Left lung (tissue), 10 donors: ENCODE results near the gene LAMP1. TPM values are rescaled to one million over a fixed set of nuclear protein-coding genes. Genes with fewer than 3 reads are reported as not detected.

ENCODE experiments used
- ATAC-seq: fragments of 200-7000 bp; cut with Tn5 transposase; one replicate; pipeline ENCODE4 v1.9.1; 2020; ENCODE audit warnings: moderate library complexity
- DNase-seq, 4 donors: peaks; one replicate each; pipeline ENCODE4 v3.0.0-alpha.2; 2013 to 2020
- H3K27ac ChIP-seq, 2 donors: fragments of 200-600 bp; sonication (generic) in 1 of 2; one replicate each; pipeline versions ENCODE4 v1.5.0 to v1.8.0; 2020 to 2021
- H3K27me3 ChIP-seq, 2 donors: fragments of 200-600 bp; sonication (generic) in 1 of 2; one replicate each; pipeline versions ENCODE4 v1.5.0 to v1.8.0; 2020 to 2021
- H3K36me3 ChIP-seq, 2 donors: fragments of 200-600 bp; sonication (generic) in 1 of 2; one replicate each; pipeline versions ENCODE4 v1.5.0 to v1.8.0; 2020 to 2021
- H3K4me1 ChIP-seq, 2 donors: fragments of 200-600 bp; one replicate each; pipeline ENCODE4 v1.8.0; 2021
- H3K4me3 ChIP-seq, 2 donors: fragments of 200-600 bp; sonication (generic) in 1 of 2; one replicate each; pipeline versions ENCODE4 v1.5.0 to v1.8.0; 2020 to 2021; ENCODE audit warnings: mild to moderate bottlenecking in 1 of 2
- H3K9me3 ChIP-seq, 2 donors: fragments of 200-600 bp; sonication (generic) in 1 of 2; one replicate each; pipeline versions ENCODE4 v1.5.0 to v1.8.0; 2020 to 2021
- CTCF ChIP-seq, 2 donors: fragments of 200-600 bp; sonication (generic) in 1 of 2; IDR thresholded peaks; one replicate each; pipeline versions ENCODE4 v1.5.0 to v1.8.0; 2021; ENCODE audit warnings: antibody characterized with exemption in 2 of 2
- intact Hi-C, 2 donors: fragments of 100-400 bp; cut with DNase I; formaldehyde crosslinking; loops; one replicate each; pipeline versions ENCODE4 v1.11.2 to v1.14.2; 2022
- polyA plus RNA-seq, 6 donors: library from polyadenylated mRNA; unstranded; fragments of 120-200 nt; gene quantifications; one replicate each; pipeline ENCODE4 v1.2.1, GENCODE V29; 2013; ENCODE audit not compliant: insufficient read length in 6 of 6
- total RNA-seq, 2 donors: library from RNA; stranded (reverse); fragmentation: NEBNext Ultra II Directional; extraction: Animal tissue kit (Norgen Biotek cat#: 25700); gene quantifications; one replicate each; pipeline ENCODE4 v1.2.1, GENCODE V29; 2021
- donor health status: DM: no; HTN: yes; CAD: no.
- donor health status: DM: no; HTN: no; CAD: no.

The LAMP1 gene
- total and polyA plus RNA-seq, 8 donors = 102 to 374 (median 118) TPM

GRCh38 chr13:113315992-113316391 lies 19.0 kb downstream of the LAMP1 start:
- Histone ChIP-seq H3K4me1 (no peaks in the 10 kb centered on the region), H3K36me3 (peaks cover 0 to 78% of the 10 kb centered on the region in 2 donors), H3K27me3 (no peaks in the 10 kb centered on the region), H3K9me3 (no peaks in the 10 kb centered on the region), H3K27ac (no peak overlapping the region), H3K4me3 (no peak overlapping the region)
- TF ChIP-seq CTCF (IDR thresholded peaks at IDR 0.05) = no peak
- DNase-seq (no peak), ATAC-seq (no peak)
- intact Hi-C loops = no loop called here

- intact Hi-C loops = no loop called here
These were observed 20.0 kb downstream of the LAMP1 start for GRCh38 chr13:113317031-113317430.

GRCh38 chr13:113318956-113319355 lies 21.9 kb downstream of the LAMP1 start:
- H3K9me3 ChIP-seq = no peaks in the 10 kb centered on the region
- ATAC-seq = no peak
- intact Hi-C loops = no loop called here
- H3K36me3 ChIP-seq = peaks cover 0 to 84% of the 10 kb centered on the region in 2 donors
- no peak for TF ChIP-seq CTCF (IDR thresholded peaks at IDR 0.05)
- peak in 1 of 4 donors; percentile 69 for DNase-seq
- H3K27ac ChIP-seq = no peak overlapping the region
- no peak overlapping the region for H3K4me3 ChIP-seq
- H3K27me3 ChIP-seq = no peaks in the 10 kb centered on the region
- no peaks in the 10 kb centered on the region for H3K4me1 ChIP-seq

More at GRCh38 chr13:113317031-113317430, 20.0 kb downstream of the LAMP1 start:
- Histone ChIP-seq H3K4me3 (no peak overlapping the region), H3K4me1 (no peaks in the 10 kb centered on the region), H3K27ac (no peak overlapping the region), H3K9me3 (no peaks in the 10 kb centered on the region), H3K36me3 (peaks cover 0 to 78% of the 10 kb centered on the region in 2 donors), H3K27me3 (no peaks in the 10 kb centered on the region)
- no peak for ATAC-seq
- DNase-seq = peak in 1 of 4 donors; percentile 61
- TF ChIP-seq CTCF (IDR thresholded peaks at IDR 0.05) = no peak

GRCh38 chr13:113319371-113319770 lies 22.3 kb downstream of the LAMP1 start:
- H3K27me3 ChIP-seq = no peaks in the 10 kb centered on the region
- H3K9me3 ChIP-seq = no peaks in the 10 kb centered on the region
- H3K36me3 ChIP-seq = peaks cover 0 to 88% of the 10 kb centered on the region in 2 donors
- intact Hi-C loops = no loop called here
- peak in 1 of 4 donors; percentile 69 for DNase-seq
- no peak overlapping the region for H3K27ac ChIP-seq
- TF ChIP-seq CTCF (IDR thresholded peaks at IDR 0.05) = no peak
- H3K4me1 ChIP-seq = no peaks in the 10 kb centered on the region
- no peak for ATAC-seq
- no peak overlapping the region for H3K4me3 ChIP-seq

GRCh38 chr13:113320226-113320875 lies 23.3 kb downstream of the LAMP1 start:
- Histone ChIP-seq H3K4me3 (no peak overlapping the region), H3K27me3 (no peaks in the 10 kb centered on the region), H3K9me3 (no peaks in the 10 kb centered on the region), H3K4me1 (no peaks in the 10 kb centered on the region), H3K36me3 (peaks cover 0 to 98% of the 10 kb centered on the region in 2 donors), H3K27ac (no peak overlapping the region)
- no peak for TF ChIP-seq CTCF (IDR thresholded peaks at IDR 0.05)
- ATAC-seq (no peak), DNase-seq (peak in 1 of 4 donors; percentile 74)
- intact Hi-C loops = no loop called here
